Loucy (cell line): ENCODE data around the gene GUCD1.

Source experiments
- EZH2phosphoT487 ChIP-seq: fragments of 200-600 bp; IDR thresholded peaks from 2 replicates; pipeline ENCODE4 v1.6.1; 2018; ENCODE audit warnings: antibody characterized with exemption, mild to moderate bottlenecking, moderate library complexity, borderline replicate concordance
- TF ChIP-seq, protein P1 (sequence below): fragments of 200-600 bp; sonication (generic); conservative IDR thresholded peaks from 2 replicates; pipeline ENCODE4 v1.5.1; 2014; ENCODE audit warnings: mild to moderate bottlenecking, antibody characterized with exemption, low read length

DNA sequence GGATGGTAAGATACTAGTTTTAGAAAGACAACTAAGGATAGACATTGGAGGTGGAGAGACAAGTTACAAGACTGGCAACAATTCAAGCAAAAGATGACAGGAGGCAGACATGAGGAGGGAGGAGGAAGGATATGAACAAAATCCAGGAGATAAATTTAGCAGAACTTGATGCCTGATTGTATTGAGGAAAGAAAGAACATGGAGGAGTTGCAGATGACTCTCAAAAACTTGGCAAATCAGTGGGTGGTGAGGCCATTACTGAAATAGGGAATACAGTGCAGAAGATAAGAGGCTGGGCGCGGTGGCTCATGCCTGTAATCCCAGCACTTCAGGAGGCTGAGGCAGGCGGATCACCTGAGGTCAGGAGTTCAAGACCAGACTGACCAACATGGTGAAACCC is 62.5 kb downstream of the GUCD1 start:
- TF ChIP-seq, protein P1, sequence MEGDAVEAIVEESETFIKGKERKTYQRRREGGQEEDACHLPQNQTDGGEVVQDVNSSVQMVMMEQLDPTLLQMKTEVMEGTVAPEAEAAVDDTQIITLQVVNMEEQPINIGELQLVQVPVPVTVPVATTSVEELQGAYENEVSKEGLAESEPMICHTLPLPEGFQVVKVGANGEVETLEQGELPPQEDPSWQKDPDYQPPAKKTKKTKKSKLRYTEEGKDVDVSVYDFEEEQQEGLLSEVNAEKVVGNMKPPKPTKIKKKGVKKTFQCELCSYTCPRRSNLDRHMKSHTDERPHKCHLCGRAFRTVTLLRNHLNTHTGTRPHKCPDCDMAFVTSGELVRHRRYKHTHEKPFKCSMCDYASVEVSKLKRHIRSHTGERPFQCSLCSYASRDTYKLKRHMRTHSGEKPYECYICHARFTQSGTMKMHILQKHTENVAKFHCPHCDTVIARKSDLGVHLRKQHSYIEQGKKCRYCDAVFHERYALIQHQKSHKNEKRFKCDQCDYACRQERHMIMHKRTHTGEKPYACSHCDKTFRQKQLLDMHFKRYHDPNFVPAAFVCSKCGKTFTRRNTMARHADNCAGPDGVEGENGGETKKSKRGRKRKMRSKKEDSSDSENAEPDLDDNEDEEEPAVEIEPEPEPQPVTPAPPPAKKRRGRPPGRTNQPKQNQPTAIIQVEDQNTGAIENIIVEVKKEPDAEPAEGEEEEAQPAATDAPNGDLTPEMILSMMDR = no peak
- no peak for TF ChIP-seq EZH2phosphoT487
